HuH-7 (cell line): Measurements from ENCODE around the gene ATF3.
A peak's percentile ranks its signal among the peaks of the same experiment; 100 is the strongest.
"Not testable (repeated sequence)": the region's sequence is repeated elsewhere in the genome, so short reads cannot be mapped to it uniquely, and the experiment has no call there.

Experiments used
- DNase-seq: peaks from one replicate; pipeline ENCODE4 v3.0.0; 2011; ENCODE audit warnings: low spot score

Gene ATF3

GRCh38 chr1:212651521-212651920 is 43.0 kb downstream of the ATF3 start:
- DNase-seq, result no peak

- no peak for DNase-seq
Measured at GRCh38 chr1:212651977-212652376, 43.4 kb downstream of the ATF3 start.

- no peak for DNase-seq
Measured at GRCh38 chr1:212652609-212653008, 44.0 kb downstream of the ATF3 start.

GRCh38 chr1:212655668-212656440 is 47.3 kb downstream of the ATF3 start:
- no peak for DNase-seq

GRCh38 chr1:212656730-212657129 is 48.2 kb downstream of the ATF3 start:
- no peak for DNase-seq

GRCh38 chr1:212658250-212658649 is 49.7 kb downstream of the ATF3 start:
- not testable (repeated sequence) for DNase-seq

GRCh38 chr1:212664409-212665199 is 56.0 kb downstream of the ATF3 start:
- DNase-seq, result no peak

- DNase-seq, result peak; percentile 78
Measured at GRCh38 chr1:212665241-212666115, 56.9 kb downstream of the ATF3 start.

GRCh38 chr1:212666116-212666775 is 57.7 kb downstream of the ATF3 start:
- DNase-seq, result no peak

- DNase-seq, result no peak
Measured at GRCh38 chr1:212667223-212668139, 58.9 kb downstream of the ATF3 start.

GRCh38 chr1:212668477-212668876 is 59.9 kb downstream of the ATF3 start:
- no peak for DNase-seq

GRCh38 chr1:212669102-212669501 is 60.5 kb downstream of the ATF3 start:
- peak; percentile 43 for DNase-seq

- DNase-seq, result no peak
Measured at GRCh38 chr1:212669600-212669999, 61.0 kb downstream of the ATF3 start.

GRCh38 chr1:212670301-212670700 is 61.7 kb downstream of the ATF3 start:
- no peak for DNase-seq
